ENCODE results near the gene RBKS. TPM values are rescaled to one million over a fixed set of nuclear protein-coding genes. Genes with fewer than 3 reads are reported as not detected.
"Not testable (repeated sequence)": the region's sequence is repeated elsewhere in the genome, so short reads cannot be mapped to it uniquely, and the experiment has no call there.

Gene RBKS
- total RNA-seq, 1 donor from 2014 or later: 2.0 TPM

GRCh38 chr2:27869763-27870162 is 20.4 kb downstream of the RBKS start:
- no peaks in the 10 kb centered on the region for H3K4me1 Mint-ChIP-seq (ENCODE audit: unreplicated experiment)
- DNase-seq (ENCODE audit: low spot score): no peak
- H3K27ac Mint-ChIP-seq (ENCODE audit: unreplicated experiment): no peak overlapping the region
- TF ChIP-seq CTCF (IDR thresholded peaks at IDR 0.05; ENCODE audit: unreplicated experiment): no peak
- H3K27me3 Mint-ChIP-seq (ENCODE audit: unreplicated experiment): no peaks in the 10 kb centered on the region
- no peaks in the 10 kb centered on the region for H3K9me3 Mint-ChIP-seq (ENCODE audit: unreplicated experiment)
- no peaks in the 10 kb centered on the region for H3K36me3 Mint-ChIP-seq (ENCODE audit: low read depth, unreplicated experiment)
- no peak overlapping the region for H3K4me3 Mint-ChIP-seq (ENCODE audit: unreplicated experiment)

GRCh38 chr2:27866237-27866636 is 23.9 kb downstream of the RBKS start:
- Mint-ChIP-seq H3K9me3 (ENCODE audit: unreplicated experiment) (no peaks in the 10 kb centered on the region), H3K27me3 (ENCODE audit: unreplicated experiment) (no peaks in the 10 kb centered on the region), H3K4me1 (ENCODE audit: unreplicated experiment) (no peaks in the 10 kb centered on the region), H3K4me3 (ENCODE audit: unreplicated experiment) (no peak overlapping the region), H3K36me3 (ENCODE audit: low read depth, unreplicated experiment) (no peaks in the 10 kb centered on the region), H3K27ac (ENCODE audit: unreplicated experiment) (no peak overlapping the region)
- no peak for TF ChIP-seq CTCF (IDR thresholded peaks at IDR 0.05; ENCODE audit: unreplicated experiment)
- DNase-seq (ENCODE audit: low spot score): no peak

- not testable (repeated sequence) for H3K4me1 Mint-ChIP-seq (ENCODE audit: unreplicated experiment)
Measured at GRCh38 chr2:27863955-27864354, 26.2 kb downstream of the RBKS start.

GRCh38 chr2:27863146-27863545 is 27.0 kb downstream of the RBKS start:
- H3K4me3 Mint-ChIP-seq (ENCODE audit: unreplicated experiment): no peak overlapping the region
- no peak for TF ChIP-seq CTCF (IDR thresholded peaks at IDR 0.05; ENCODE audit: unreplicated experiment)
- H3K27ac Mint-ChIP-seq (ENCODE audit: unreplicated experiment): no peak overlapping the region
- H3K9me3 Mint-ChIP-seq (ENCODE audit: unreplicated experiment): no peaks in the 10 kb centered on the region
- no peak for DNase-seq (ENCODE audit: low spot score)
- peaks cover 1% of the 10 kb centered on the region for H3K27me3 Mint-ChIP-seq (ENCODE audit: unreplicated experiment)
- H3K4me1 Mint-ChIP-seq (ENCODE audit: unreplicated experiment): peaks cover 4% of the 10 kb centered on the region
- H3K36me3 Mint-ChIP-seq (ENCODE audit: low read depth, unreplicated experiment): no peaks in the 10 kb centered on the region

More at GRCh38 chr2:27863955-27864354, 26.2 kb downstream of the RBKS start:
- H3K9me3 Mint-ChIP-seq (ENCODE audit: unreplicated experiment); DNase-seq (ENCODE audit: low spot score); H3K27me3 Mint-ChIP-seq (ENCODE audit: unreplicated experiment); H3K4me3 Mint-ChIP-seq (ENCODE audit: unreplicated experiment); H3K36me3 Mint-ChIP-seq (ENCODE audit: low read depth, unreplicated experiment); H3K27ac Mint-ChIP-seq (ENCODE audit: unreplicated experiment): not testable (repeated sequence)

GRCh38 chr2:27860111-27860510 is 30.1 kb downstream of the RBKS start:
- no peaks in the 10 kb centered on the region for H3K9me3 Mint-ChIP-seq (ENCODE audit: unreplicated experiment)
- H3K27ac Mint-ChIP-seq (ENCODE audit: unreplicated experiment): no peak overlapping the region
- no peak for DNase-seq (ENCODE audit: low spot score)
- peaks cover 13% of the 10 kb centered on the region for H3K36me3 Mint-ChIP-seq (ENCODE audit: low read depth, unreplicated experiment)
- no peak overlapping the region for H3K4me3 Mint-ChIP-seq (ENCODE audit: unreplicated experiment)
- peaks cover 1% of the 10 kb centered on the region for H3K27me3 Mint-ChIP-seq (ENCODE audit: unreplicated experiment)
- H3K4me1 Mint-ChIP-seq (ENCODE audit: unreplicated experiment): peaks cover 4% of the 10 kb centered on the region
- no peak for TF ChIP-seq CTCF (IDR thresholded peaks at IDR 0.05; ENCODE audit: unreplicated experiment)
